Measurements from ENCODE around the gene TSPAN33. TPM values are rescaled to one million over a fixed set of nuclear protein-coding genes. Genes with fewer than 3 reads are reported as not detected.

TSPAN33 gene, protein sequence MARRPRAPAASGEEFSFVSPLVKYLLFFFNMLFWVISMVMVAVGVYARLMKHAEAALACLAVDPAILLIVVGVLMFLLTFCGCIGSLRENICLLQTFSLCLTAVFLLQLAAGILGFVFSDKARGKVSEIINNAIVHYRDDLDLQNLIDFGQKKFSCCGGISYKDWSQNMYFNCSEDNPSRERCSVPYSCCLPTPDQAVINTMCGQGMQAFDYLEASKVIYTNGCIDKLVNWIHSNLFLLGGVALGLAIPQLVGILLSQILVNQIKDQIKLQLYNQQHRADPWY
- 132 and 153 TPM in 2 replicates for total RNA-seq
- 110 TPM for polyA plus RNA-seq (2012)

DNA sequence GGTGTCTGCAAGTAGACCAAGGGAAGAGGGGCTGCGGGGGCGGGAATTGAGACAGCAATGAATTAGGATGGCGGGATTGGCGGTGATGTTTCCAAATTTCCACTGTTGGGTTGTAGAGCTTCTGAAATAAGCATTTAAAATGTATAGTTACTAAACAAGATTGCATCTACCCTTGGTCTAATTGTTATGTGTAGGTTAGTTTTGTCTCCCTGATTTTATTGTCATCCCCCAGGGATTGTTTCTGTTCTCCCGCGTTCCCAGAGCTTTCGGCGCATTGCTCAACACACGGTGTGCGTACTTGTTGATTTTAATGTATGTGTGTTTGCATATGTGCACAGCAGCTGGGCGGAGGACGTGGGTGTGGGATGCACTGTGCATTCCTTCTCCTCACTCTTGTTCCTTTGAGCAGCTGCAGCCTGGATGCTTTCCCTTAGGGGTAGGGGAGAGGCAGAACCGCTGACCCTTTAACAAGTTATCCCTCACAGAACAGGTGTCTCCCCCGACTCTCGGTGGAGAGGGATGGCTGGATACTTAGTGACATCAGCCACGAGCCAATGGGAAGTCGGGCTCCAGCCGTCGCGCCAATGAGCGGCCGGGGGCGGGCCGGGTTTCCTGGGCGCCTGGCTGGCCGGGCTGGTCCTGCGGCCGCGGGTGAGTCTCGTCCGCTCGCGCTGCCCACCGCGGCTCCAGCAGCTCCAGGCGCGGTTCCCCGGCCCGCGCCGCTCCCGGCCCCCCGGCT is at the start of gene TSPAN33:
TSPAN33 (plus strand) TSS at position 613 of the 739 bp plus-strand sequence. CDS start 274 bp downstream, outside the sequence.
- peak; percentile 98 for DNase-seq (ENCODE audit: low read depth)

DNA sequence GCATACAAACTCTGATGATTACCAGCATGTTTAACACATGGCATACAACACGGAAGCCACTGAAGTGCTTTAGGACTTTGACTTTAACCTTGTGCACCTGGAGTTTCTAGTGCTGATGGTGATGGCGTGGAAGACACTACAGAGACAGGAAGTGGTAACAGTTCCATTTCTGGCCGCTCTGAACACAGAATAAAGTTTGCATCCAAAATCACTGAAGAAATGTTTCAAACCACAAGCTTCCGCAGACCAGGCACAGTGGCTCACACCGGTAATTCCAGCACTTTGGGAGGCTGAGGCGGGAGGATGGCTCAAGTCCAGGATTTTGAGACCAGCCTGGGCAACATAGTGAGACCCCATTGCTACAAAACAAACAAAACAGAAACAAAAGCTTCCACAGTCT is 49.2 kb upstream of the TSPAN33 start:
- DNase-seq (ENCODE audit: low read depth), result no peak

DNA sequence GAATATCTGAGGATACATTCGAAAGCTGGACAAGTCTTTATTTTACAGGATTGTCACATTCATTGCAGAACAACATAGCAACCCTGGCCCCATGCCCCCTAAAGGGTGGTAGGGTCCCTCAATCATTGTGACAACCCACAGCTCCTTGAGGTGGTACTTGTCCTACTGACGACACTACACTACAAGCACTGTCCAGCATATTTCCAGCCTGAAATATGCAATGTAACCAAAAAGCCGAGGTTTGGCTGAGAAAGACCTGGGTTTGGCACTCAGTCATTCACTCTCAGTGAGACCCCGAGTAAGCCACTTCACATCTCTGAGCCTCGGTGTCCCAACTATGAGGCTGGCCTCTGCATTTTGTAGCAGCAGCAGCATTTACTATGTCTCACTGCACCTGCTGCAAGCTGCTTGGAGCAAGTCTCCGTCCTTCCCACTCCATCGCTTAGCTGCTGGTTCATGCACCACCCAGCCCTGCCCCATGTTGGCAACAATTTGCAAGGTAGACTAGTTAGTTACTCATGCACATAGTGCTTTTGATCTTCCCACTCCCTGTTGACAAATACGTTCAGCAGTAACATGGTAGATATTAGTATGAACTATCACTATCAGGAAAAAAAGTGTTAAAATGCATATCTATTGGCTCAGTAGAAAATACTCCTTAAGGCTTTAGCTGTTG is 46.0 kb upstream of the TSPAN33 start:
- no peak for DNase-seq (ENCODE audit: low read depth)

DNA sequence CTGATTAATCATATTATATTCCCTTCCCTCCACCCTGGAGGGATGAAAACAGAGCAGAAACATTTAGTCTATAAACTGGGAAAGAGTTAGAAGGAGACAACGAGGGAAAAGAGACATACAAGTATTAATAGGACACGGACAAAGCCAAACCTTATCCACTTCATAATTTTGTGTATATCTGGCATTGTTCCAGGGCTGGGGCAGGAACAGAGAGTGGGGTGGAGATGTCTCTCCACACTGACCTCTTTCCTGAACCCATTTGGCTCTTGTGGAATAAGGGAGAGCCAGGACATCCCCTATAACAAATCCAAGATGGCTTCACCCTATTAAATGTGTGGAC is 43.7 kb upstream of the TSPAN33 start:
- no peak for DNase-seq (ENCODE audit: low read depth)

DNA sequence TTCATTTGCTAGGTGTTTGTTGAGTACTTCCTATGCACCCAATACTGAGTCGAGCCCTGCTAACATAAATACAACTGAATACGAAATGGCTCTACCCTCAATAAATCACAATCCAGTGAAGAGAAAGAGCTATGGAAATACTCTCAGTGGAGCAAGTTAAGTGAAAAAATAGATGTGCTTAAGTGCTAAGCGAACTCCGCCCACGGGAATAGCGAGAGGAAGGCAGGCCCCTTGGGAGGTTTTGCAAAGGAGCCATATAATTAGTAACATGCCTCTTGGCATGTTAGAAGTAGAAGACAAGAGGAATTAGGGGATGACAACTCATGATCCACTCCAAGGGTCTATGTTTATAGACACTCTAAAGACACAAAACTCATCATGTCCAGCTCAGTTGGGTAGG is 42.8 kb upstream of the TSPAN33 start:
- no peak for DNase-seq (ENCODE audit: low read depth)

DNA sequence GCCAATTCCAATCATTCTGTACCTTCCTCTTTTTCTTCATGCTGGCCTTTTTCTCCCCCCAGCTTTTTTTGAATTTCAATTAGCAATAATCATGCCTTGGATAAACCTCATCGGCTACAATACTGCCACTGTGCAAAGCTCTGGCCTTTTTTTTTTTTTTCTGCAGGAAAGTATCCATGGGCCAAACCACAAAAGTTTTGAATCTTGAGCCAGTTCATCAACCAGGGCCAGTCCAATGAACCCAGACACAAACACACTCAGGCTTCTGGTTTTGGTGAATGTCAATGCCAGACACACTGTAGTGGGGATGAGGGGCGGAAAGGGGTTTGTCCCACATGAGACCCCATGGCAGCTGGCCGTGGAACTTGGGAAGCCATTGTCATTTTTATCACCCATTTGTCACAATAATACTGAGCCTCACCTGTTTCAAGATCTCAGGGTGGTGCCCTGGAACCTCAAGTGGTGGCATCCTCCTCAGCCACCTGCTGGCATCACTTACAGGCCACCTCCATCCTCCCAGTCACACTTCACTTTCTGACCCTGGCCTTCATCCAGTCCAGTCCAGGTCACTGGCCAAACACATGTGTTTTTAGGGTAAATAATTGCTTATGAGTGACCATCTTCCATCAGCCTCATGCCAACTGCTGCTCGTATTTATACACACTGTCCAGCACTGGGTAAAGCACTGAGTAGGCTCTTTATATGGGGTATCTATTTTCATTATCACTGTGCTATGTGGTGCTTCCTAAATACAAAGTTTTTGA is 40.8 kb upstream of the TSPAN33 start:
- DNase-seq (ENCODE audit: low read depth), result peak; percentile 63

DNA sequence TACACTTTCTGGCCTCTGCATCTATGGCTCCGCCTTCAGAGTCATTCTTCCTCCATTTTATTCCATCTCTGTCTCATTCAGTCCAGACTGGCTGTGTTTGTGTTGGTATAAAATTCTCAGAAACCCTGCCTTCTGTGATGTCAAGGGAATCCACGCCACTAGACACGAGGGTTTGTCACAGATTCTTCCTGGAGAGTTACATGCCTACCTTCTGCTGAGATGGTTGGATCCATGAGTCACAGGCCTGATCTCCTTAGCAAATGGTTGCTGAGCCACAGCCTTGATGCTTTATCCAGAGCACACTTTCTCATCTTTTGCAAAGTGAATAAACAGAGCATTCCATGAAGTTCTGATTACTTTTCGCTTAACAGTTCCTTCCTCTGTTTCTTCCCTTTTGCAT is 35.9 kb upstream of the TSPAN33 start:
- DNase-seq (ENCODE audit: low read depth), result peak; percentile 31

DNA sequence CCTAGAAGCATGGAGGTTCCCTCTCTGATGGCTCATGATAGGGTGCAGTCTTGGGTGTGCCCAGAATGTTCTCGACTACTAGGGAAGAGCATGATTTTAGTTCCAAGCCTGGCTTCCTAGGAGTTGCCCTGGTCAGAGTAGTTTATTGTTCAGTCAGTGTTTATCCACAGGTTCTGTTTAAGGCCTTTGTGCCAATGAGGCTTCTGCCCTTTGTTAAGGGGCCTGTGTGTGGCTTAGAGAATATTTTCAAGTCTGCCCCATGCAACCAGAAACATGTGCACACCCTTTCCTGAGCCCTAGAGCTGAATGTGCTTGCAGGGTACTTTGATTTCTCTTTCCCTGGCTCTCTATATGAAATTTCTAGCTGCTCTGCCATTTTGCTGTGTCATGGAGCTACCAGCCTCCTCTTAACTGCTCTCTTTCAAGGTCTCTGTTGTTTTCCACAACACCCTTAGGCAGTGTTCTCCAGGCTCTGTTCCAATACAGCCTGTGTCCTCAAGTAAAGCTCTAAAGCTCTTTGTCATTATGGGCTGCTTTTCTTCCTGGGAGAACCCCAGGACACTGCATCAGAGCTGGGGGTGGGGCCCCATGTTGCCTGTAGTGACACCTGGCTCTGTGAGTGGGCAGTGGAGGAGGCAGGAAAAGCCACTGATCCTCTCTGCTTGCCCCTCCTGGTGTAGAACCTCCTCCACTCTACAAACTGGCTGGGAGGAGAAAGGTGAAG is 34.1 kb upstream of the TSPAN33 start:
- DNase-seq (ENCODE audit: low read depth), result no peak

DNA sequence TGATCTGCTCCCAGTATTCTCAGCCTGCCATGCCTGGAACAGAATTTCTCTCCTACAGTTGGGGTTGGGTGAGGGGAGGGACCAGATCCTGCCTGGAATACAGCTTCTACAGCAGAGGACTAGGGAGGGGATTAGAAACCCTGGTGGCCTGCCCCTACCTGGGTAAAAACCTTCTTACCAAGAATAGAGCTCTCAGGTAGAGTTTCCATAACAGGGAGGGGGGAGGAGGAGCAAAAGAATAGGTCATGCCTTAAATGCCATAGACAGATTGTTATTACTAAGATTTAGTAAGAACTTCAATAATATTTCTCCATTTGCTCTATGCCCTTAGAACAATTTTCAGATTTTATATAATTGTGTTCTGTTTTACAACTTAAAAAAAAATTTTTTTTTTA is 33.5 kb upstream of the TSPAN33 start:
- DNase-seq (ENCODE audit: low read depth), result no peak

DNA sequence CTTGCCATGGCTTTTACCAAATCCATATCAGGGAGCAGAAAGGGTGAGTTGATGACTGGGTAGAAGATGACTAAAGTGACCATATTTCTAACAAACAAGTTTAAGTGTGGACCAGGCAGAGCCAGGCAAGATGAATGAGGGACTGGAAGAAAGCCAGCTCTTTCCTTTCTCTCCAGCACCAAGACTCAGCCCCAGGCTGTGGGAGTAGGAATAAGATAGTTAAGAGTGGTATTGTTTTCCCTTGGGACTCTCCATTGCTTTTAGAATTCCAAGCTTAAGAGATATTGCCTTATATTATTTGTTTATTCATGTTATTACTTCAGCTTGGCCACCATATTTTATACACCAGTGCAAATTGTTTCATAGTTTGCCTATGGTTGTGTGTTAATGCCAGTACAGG is 28.8 kb upstream of the TSPAN33 start:
- no peak for DNase-seq (ENCODE audit: low read depth)

DNA sequence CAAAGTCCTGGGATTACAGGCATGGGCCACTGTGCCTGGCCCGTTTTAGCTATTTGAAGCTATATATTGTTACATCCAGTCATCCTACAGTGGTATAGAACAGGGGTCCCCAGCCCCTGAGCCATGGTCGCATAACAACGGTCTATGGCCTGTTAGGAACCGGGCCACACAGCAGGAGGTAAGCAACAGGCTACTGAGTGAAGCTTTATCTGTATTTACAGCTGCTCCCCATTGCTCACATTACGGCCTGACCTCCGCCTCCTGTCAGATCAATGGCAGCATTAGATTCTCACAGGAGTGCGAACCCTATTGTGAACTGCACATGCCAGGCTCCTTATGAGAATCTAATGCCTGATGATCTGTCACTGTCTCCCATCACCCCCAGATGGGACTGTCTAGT is 26.3 kb upstream of the TSPAN33 start:
- DNase-seq (ENCODE audit: low read depth), result no peak

DNA sequence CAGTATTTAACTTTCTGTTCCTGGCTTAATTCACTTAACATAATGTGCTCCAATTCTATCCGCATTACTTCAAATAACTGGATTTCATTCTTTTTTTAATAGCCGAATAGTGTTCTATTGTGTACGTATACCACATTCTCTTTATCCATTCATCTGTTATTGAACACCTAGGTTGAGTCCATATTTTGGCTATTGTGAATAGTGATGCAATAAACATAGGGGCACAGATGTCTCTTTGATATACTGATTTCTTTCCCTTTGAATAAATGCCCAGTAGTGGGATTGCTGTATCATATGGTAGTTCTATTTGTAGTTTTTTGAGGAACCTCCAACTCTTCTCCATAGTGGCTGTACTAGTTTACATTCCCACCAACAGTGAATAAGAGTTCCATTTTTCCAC is 25.5 kb upstream of the TSPAN33 start:
- DNase-seq (ENCODE audit: low read depth), result no peak

DNA sequence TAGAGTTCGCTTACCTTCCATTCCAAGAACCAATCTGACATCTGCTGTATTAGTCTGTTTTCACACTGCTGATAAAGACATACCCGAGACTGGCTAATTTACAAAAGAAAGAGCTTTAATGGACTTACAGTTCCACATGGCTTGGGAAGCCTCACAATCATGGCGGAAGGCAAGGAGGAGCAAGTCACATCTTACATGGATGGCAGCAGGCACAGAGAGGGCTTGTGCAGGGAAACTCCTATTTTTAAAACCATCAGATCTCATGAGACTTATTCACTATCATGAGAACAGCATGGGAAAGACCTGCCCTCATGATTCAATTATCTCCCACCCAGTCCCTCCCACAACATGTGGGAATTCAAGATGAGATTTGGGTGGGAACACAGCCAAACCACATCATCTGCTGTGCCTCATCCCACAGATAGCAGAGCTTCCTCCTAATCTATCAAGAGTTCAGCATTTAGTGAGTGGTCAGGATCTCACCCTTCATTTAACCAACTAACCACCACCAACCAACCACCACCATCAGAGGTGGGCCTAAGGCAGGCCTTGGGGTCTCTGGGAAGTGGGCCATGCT is 22.9 kb upstream of the TSPAN33 start:
- DNase-seq (ENCODE audit: low read depth), result peak; percentile 80

DNA sequence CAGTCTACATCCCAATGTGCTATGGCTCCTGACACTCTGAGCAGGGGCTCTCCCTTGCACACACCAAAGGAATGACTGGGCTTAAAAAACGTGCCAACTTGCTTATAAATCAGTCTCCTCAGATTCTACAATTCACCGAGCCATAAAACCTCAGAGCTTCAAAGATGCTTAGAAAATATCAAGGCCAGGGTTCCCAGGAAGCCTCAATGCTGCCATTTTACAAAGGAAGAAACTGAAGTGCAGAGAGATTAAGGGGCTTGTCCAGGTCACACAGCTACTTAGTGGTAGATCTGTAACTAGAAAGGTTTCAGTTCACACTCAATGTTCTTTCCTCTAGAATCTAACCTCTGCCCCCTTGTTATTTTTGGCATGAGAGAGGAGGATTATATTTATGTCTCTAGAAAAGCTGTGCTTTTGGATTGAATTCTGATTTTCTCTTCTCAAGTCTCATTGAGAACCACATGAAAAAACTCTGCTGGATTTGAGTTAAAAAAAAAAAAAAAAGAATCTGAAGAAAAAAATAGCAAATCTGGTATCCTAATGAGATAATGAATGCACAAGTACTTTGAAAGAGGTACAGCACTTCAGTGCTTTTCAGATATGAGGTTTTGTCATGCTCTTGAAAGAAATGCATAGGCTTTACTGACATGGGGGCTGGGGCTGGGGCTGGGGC is 22.3 kb upstream of the TSPAN33 start:
- DNase-seq (ENCODE audit: low read depth), result no peak

DNA sequence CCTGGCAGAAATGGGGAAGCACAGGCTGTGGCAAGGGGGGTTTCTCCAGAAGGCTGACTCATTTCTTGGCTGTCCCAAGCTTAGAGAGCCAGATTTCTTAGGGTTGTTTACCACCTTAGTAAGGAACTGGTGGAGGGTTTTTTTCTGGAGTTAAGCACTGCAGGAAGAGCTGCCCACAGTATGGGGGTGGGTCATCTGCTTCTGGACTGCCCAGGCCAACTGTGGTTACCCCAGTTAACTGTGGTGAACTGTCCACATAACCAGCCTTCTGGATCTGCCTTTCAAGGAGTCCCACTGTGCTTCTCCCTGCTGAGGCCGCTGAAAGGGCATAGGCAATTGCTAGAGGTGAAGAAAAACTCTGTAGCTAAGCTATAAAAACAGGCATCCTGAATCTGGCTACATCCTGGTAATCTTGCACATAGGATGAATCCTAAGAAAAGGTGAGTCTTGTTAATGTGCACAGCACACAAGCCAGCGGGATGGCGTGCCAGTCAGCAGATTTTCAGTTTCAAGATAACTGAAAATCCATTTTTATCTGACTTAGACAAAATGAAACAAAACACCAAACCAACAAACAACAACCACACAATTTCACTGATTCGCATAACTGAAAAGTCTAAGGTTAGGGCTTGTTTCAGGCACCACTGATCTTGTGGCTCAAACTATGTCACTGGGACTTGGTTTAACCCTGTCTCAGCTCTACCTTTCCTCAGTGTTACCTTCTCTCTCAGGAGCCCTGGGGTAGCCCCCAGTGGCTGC is 21.6 kb upstream of the TSPAN33 start:
- peak; percentile 74 for DNase-seq (ENCODE audit: low read depth)

DNA sequence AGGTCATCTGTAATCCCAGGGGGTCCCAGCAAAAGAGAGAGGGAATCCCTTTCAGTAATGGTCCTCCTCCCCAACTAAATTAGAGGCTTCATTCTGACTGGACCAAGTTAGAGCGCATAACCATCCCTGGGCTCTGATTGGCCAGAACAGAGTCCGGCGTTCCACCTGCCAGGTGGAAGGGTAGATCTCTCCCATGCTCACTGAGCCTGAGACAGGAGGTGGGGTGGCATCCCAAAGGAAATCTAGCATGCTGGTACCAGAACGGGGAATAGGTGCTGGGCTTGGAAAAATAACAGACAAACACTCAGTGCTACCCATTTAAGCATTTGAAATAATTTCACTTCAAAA is 21.0 kb upstream of the TSPAN33 start:
- DNase-seq (ENCODE audit: low read depth), result no peak

DNA sequence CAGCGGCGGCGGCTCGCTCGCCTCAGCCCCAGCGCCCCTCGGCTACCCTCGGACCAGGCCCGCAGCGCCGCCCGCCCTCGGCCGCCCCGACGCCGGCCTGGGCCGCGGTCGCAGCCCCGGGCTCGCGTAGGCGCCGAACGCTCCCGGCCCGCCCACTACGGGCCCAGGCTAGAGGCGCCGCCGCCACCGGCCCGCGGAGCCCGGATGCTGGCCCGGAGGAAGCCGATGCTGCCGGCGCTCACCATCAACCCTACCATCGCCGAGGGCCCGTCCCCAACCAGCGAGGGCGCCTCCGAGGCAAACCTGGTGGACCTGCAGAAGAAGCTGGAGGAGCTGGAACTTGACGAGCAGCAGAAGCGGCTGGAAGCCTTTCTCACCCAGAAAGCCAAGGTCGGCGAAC is 18.2 kb upstream of the TSPAN33 start:
- no peak for DNase-seq (ENCODE audit: low read depth)

DNA sequence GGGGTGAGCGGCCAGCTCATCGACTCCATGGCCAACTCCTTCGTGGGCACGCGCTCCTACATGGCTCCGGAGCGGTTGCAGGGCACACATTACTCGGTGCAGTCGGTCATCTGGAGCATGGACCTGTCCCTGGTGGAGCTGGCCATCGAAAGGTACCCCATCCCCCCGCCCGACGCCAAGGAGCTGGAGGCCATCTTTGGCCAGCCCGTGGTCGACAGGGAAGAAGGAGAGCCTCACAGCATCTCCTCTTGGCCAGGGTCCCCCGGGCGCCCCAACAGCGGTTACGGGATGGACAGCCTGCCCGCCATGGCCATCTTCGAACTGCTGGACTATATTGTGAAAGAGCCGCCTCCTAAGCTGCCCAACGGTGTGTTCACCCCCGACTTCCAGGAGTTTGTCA is 17.4 kb upstream of the TSPAN33 start:
- DNase-seq (ENCODE audit: low read depth), result no peak

DNA sequence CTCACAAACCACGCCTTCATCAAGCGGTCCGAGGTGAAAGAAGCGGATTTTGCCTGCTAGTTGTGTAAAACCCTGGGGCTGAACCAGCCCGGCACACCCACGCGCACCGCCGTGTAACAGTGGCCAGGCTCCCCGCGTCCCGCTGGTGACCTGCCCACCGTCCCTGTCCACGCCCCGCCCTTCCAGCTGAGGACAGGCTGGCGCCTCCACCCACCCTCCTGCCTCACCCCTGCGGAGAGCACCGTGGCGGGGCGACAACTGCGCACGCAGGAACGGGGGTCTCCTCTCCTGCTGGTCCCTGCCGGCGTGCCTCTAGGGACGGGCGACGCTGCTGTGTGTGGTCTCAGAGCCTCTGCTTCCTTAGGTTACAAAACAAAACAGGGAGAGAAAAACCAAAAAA is 16.9 kb upstream of the TSPAN33 start:
- DNase-seq (ENCODE audit: low read depth), result no peak
